ENCODE results near the gene NUP153. TPM values are rescaled to one million over a fixed set of nuclear protein-coding genes. Genes with fewer than 3 reads are reported as not detected.

NUP153 gene
- total RNA-seq, 1 experiment from 2014 or later: 67.0 TPM

DNA sequence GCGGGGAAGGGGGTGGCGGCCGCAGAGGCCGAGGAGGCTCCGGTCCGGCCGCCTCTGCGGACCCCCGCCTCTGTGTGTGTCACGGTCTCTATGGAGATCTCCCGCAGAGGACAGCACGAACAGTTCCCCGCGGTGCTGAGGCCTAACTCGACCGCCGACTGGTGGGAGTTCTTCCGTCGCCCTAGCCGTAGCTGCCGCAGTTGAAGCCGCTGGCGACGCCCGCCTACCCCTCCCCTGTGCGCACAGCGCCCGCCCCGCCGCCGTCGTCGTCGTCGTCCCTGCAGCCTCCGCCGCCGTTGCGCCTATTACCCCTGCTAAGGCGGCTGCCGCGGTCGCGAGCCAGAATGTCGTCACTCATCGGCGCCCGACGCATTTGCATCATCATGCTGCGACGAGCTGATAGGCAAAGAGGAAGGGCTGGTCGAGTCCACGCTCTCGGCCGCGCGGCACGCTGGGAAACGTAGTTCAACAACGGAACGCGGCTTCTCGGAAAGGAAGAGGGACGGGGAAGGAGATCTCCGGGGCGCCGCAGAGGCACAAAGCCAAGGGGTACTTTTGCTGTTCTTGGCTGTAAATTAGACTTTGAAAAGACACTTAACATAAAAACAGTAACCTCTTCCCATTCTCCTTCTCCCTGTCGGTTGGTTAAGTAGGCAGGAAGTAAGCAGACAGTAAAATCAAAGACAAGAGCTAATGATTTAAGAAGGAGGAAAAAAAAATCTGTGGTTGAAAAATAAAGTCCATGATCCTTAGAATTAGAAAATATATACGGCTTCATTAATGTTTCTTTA is at the start of gene NUP153 (continued):
- TF ChIP-seq ATF2 (CRISPR knock-in tag; IDR thresholded peaks at IDR 0.05; ENCODE audit: borderline replicate concordance, low read depth): no peak
- peak; percentile 98 for TF ChIP-seq CREB1 (CRISPR knock-in tag; IDR thresholded peaks at IDR 0.05)
- TF ChIP-seq, protein P1, sequence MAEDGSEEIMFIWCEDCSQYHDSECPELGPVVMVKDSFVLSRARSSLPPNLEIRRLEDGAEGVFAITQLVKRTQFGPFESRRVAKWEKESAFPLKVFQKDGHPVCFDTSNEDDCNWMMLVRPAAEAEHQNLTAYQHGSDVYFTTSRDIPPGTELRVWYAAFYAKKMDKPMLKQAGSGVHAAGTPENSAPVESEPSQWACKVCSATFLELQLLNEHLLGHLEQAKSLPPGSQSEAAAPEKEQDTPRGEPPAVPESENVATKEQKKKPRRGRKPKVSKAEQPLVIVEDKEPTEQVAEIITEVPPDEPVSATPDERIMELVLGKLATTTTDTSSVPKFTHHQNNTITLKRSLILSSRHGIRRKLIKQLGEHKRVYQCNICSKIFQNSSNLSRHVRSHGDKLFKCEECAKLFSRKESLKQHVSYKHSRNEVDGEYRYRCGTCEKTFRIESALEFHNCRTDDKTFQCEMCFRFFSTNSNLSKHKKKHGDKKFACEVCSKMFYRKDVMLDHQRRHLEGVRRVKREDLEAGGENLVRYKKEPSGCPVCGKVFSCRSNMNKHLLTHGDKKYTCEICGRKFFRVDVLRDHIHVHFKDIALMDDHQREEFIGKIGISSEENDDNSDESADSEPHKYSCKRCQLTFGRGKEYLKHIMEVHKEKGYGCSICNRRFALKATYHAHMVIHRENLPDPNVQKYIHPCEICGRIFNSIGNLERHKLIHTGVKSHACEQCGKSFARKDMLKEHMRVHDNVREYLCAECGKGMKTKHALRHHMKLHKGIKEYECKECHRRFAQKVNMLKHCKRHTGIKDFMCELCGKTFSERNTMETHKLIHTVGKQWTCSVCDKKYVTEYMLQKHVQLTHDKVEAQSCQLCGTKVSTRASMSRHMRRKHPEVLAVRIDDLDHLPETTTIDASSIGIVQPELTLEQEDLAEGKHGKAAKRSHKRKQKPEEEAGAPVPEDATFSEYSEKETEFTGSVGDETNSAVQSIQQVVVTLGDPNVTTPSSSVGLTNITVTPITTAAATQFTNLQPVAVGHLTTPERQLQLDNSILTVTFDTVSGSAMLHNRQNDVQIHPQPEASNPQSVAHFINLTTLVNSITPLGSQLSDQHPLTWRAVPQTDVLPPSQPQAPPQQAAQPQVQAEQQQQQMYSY (CRISPR knock-in tag; IDR thresholded peaks at IDR 0.05): no peak
- TF ChIP-seq RORB (CRISPR knock-in tag; IDR thresholded peaks at IDR 0.05): no peak
- TF ChIP-seq RELA (CRISPR knock-in tag; IDR thresholded peaks at IDR 0.05; ENCODE audit: borderline replicate concordance): no peak
- peak; percentile 93 for TF ChIP-seq SP1 (CRISPR knock-in tag; conservative IDR thresholded peaks at IDR 0.05)
- no peak for TF ChIP-seq TCF7 (CRISPR knock-in tag; IDR thresholded peaks at IDR 0.05; ENCODE audit: low read depth)
- peak; percentile 80; the same call in 1 of the 2 replicates for TF ChIP-seq SMAD3 (CRISPR knock-in tag; IDR thresholded peaks at IDR 0.05; ENCODE audit: borderline replicate concordance)
- peak; percentile 24; the same call in 1 of the 2 replicates for TF ChIP-seq USF1 (CRISPR knock-in tag; IDR thresholded peaks at IDR 0.05)
- TF ChIP-seq FOXJ3 (CRISPR knock-in tag; IDR thresholded peaks at IDR 0.05; ENCODE audit: borderline replicate concordance): no peak
- peak; percentile 96; the same call in 1 of the 2 replicates for TF ChIP-seq ZNF232 (CRISPR knock-in tag; IDR thresholded peaks at IDR 0.05)
- TF ChIP-seq HMGA2 (CRISPR knock-in tag; IDR thresholded peaks at IDR 0.05): no peak
- TF ChIP-seq JUN (CRISPR knock-in tag; IDR thresholded peaks at IDR 0.05): no peak
- TF ChIP-seq GTF2I (CRISPR knock-in tag; conservative IDR thresholded peaks at IDR 0.05): no peak
- peak; percentile 92; the same call in 1 of the 2 replicates for TF ChIP-seq TEAD1 (CRISPR knock-in tag; IDR thresholded peaks at IDR 0.05)
- TF ChIP-seq FOXK1 (CRISPR knock-in tag; IDR thresholded peaks at IDR 0.05): peak; percentile 95
- TF ChIP-seq MAX (CRISPR knock-in tag; IDR thresholded peaks at IDR 0.05): peak; percentile 76
- no peak for TF ChIP-seq ZNF671 (CRISPR knock-in tag; IDR thresholded peaks at IDR 0.05)
- TF ChIP-seq, protein P2, sequence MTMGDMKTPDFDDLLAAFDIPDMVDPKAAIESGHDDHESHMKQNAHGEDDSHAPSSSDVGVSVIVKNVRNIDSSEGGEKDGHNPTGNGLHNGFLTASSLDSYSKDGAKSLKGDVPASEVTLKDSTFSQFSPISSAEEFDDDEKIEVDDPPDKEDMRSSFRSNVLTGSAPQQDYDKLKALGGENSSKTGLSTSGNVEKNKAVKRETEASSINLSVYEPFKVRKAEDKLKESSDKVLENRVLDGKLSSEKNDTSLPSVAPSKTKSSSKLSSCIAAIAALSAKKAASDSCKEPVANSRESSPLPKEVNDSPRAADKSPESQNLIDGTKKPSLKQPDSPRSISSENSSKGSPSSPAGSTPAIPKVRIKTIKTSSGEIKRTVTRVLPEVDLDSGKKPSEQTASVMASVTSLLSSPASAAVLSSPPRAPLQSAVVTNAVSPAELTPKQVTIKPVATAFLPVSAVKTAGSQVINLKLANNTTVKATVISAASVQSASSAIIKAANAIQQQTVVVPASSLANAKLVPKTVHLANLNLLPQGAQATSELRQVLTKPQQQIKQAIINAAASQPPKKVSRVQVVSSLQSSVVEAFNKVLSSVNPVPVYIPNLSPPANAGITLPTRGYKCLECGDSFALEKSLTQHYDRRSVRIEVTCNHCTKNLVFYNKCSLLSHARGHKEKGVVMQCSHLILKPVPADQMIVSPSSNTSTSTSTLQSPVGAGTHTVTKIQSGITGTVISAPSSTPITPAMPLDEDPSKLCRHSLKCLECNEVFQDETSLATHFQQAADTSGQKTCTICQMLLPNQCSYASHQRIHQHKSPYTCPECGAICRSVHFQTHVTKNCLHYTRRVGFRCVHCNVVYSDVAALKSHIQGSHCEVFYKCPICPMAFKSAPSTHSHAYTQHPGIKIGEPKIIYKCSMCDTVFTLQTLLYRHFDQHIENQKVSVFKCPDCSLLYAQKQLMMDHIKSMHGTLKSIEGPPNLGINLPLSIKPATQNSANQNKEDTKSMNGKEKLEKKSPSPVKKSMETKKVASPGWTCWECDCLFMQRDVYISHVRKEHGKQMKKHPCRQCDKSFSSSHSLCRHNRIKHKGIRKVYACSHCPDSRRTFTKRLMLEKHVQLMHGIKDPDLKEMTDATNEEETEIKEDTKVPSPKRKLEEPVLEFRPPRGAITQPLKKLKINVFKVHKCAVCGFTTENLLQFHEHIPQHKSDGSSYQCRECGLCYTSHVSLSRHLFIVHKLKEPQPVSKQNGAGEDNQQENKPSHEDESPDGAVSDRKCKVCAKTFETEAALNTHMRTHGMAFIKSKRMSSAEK (CRISPR knock-in tag; IDR thresholded peaks at IDR 0.05; ENCODE audit: borderline replicate concordance): no peak
- no peak for TF ChIP-seq KAT7 (CRISPR knock-in tag; IDR thresholded peaks at IDR 0.05; ENCODE audit: borderline replicate concordance)
- no peak for TF ChIP-seq USF2 (CRISPR knock-in tag; IDR thresholded peaks at IDR 0.05)
- TF ChIP-seq, protein P3, sequence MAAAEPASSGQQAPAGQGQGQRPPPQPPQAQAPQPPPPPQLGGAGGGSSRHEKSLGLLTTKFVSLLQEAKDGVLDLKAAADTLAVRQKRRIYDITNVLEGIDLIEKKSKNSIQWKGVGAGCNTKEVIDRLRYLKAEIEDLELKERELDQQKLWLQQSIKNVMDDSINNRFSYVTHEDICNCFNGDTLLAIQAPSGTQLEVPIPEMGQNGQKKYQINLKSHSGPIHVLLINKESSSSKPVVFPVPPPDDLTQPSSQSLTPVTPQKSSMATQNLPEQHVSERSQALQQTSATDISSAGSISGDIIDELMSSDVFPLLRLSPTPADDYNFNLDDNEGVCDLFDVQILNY (CRISPR knock-in tag; IDR thresholded peaks at IDR 0.05): peak; percentile 26; the same call in 1 of the 2 replicates
- no peak for TF ChIP-seq GRHL2 (CRISPR knock-in tag; IDR thresholded peaks at IDR 0.05; ENCODE audit: insufficient replicate concordance, severe bottlenecking)

Measured in WTC11 (cell line).